Keratinocyte (primary cell): ENCODE results near the gene CAPZB.
"Not testable (repeated sequence)": the region's sequence is repeated elsewhere in the genome, so short reads cannot be mapped to it uniquely, and the experiment has no call there.

Experiments used
- EZH2 ChIP-seq: IDR thresholded peaks from one replicate; pipeline ENCODE4 v1.6.1; 2012; ENCODE audit warnings: inconsistent platforms, mild to moderate bottlenecking, low read length, moderate library complexity
- TF ChIP-seq, protein P1 (sequence below), 3 experiments: IDR thresholded peaks in 1 of 3; conservative IDR thresholded peaks in 1 of 3; optimal IDR thresholded peaks in 1 of 3; 2 replicates in 2 of 3; 3 replicates in 1 of 3; pipeline versions ENCODE3 to v1.5.1; 2011; ENCODE audit warnings: low read length in 3 of 3, mild to moderate bottlenecking in 3 of 3, moderate library complexity in 2 of 3, control low read depth in 1 of 3, inconsistent platforms in 1 of 3; ENCODE audit not compliant: insufficient read depth in 2 of 3; ENCODE audit errors: extremely low read depth in 1 of 3

DNA sequence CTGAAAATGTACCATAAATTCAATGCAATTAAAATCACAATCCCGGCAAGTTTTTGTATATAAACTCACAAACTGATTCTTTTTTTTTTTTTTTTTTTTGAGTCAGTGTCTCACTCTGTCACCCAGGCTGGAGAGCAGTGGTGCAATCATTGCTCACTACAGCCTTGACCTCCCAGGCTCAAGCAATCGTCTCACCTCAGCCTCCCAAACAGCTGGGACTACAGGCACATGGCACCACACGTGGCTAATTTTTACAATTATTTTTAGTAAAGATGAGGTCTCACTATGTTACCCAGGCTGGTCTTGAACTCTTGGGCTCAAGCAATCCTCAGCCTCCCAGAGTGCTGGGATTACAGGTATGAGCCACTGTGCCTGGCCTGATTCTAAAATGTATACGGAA lies 12.1 kb upstream of the CAPZB start:
- TF ChIP-seq EZH2: not testable (repeated sequence)
- TF ChIP-seq, protein P1, sequence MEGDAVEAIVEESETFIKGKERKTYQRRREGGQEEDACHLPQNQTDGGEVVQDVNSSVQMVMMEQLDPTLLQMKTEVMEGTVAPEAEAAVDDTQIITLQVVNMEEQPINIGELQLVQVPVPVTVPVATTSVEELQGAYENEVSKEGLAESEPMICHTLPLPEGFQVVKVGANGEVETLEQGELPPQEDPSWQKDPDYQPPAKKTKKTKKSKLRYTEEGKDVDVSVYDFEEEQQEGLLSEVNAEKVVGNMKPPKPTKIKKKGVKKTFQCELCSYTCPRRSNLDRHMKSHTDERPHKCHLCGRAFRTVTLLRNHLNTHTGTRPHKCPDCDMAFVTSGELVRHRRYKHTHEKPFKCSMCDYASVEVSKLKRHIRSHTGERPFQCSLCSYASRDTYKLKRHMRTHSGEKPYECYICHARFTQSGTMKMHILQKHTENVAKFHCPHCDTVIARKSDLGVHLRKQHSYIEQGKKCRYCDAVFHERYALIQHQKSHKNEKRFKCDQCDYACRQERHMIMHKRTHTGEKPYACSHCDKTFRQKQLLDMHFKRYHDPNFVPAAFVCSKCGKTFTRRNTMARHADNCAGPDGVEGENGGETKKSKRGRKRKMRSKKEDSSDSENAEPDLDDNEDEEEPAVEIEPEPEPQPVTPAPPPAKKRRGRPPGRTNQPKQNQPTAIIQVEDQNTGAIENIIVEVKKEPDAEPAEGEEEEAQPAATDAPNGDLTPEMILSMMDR (optimal IDR thresholded peaks at IDR 0.05 in 1 of 3, IDR thresholded peaks at IDR 0.05 in 1 of 3, conservative IDR thresholded peaks at IDR 0.05 in 1 of 3; ENCODE audit: extremely low read depth in 1 of 3, insufficient read depth in 2 of 3, low read length in 3 of 3): not testable (repeated sequence)
